ENCODE data around the gene CSF3R.

- TF ChIP-seq EZH2 (IDR thresholded peaks at IDR 0.05; ENCODE audit: borderline replicate concordance, low read depth, low read length, poor library complexity, severe bottlenecking) = no peak
- TF ChIP-seq CTCF (conservative IDR thresholded peaks at IDR 0.05; ENCODE audit: low read depth, low read length) = no peak
Observed at GRCh38 chr1:36481771-36482723, 666 bp downstream of the CSF3R start.

Measured in A673 (cell line).